HS-27A (cell line): ENCODE data around the gene SPATA20.

Experiments used
- DNase-seq: peaks from one replicate; pipeline ENCODE4 v3.0.0-alpha.2; 2012; ENCODE audit warnings: low read depth, missing footprints

Gene SPATA20

GRCh38 chr17:50540560-50541401 is 6.2 kb upstream of the SPATA20 start:
- DNase-seq: no peak

- no peak for DNase-seq
These were observed 5.6 kb upstream of the SPATA20 start for GRCh38 chr17:50541402-50541715.

GRCh38 chr17:50541716-50542688 is 5.0 kb upstream of the SPATA20 start:
- DNase-seq: no peak

GRCh38 chr17:50542795-50543774 is 3.9 kb upstream of the SPATA20 start:
- no peak for DNase-seq

GRCh38 chr17:50544516-50544915 is 2.5 kb upstream of the SPATA20 start:
- no peak for DNase-seq

GRCh38 chr17:50545311-50545710 is 1.7 kb upstream of the SPATA20 start:
- DNase-seq: no peak

GRCh38 chr17:50546701-50547034 is 306 bp upstream of the SPATA20 start:
- no peak for DNase-seq

GRCh38 chr17:50547736-50548083 is 736 bp downstream of the SPATA20 start:
- DNase-seq: no peak

GRCh38 chr17:50548831-50549230 is 1.9 kb downstream of the SPATA20 start:
- DNase-seq: no peak

GRCh38 chr17:50549256-50549941 is 2.4 kb downstream of the SPATA20 start:
- DNase-seq: no peak

- no peak for DNase-seq
These were observed 3.0 kb downstream of the SPATA20 start for GRCh38 chr17:50549969-50550368.

GRCh38 chr17:50550661-50551432 is 3.9 kb downstream of the SPATA20 start:
- DNase-seq: no peak

- DNase-seq: no peak
These were observed 4.5 kb downstream of the SPATA20 start for GRCh38 chr17:50551433-50551815.

- DNase-seq: no peak
These were observed 4.9 kb downstream of the SPATA20 start for GRCh38 chr17:50551884-50552283.

- no peak for DNase-seq
These were observed 7.2 kb downstream of the SPATA20 start for GRCh38 chr17:50554201-50554600.

GRCh38 chr17:50556803-50557202 is 9.8 kb downstream of the SPATA20 start:
- DNase-seq: no peak

- DNase-seq: no peak
These were observed 10.7 kb downstream of the SPATA20 start for GRCh38 chr17:50557630-50558029.

GRCh38 chr17:50558091-50558490 is 11.1 kb downstream of the SPATA20 start:
- no peak for DNase-seq

GRCh38 chr17:50558581-50558940 is 11.6 kb downstream of the SPATA20 start:
- no peak for DNase-seq

- no peak for DNase-seq
These were observed 12.1 kb downstream of the SPATA20 start for GRCh38 chr17:50558941-50559614.
